Measurements from ENCODE around the gene LRTM2.
A peak's percentile ranks its signal among the peaks of the same experiment; 100 is the strongest.

The LRTM2 gene

GRCh38 chr12:1820191-1820895, at the start of gene LRTM2:
LRTM2 (plus strand) TSS chr12:1820565; CDS start chr12:1828149, 7,584 bp downstream.
- no peak for DNase-seq

DNA sequence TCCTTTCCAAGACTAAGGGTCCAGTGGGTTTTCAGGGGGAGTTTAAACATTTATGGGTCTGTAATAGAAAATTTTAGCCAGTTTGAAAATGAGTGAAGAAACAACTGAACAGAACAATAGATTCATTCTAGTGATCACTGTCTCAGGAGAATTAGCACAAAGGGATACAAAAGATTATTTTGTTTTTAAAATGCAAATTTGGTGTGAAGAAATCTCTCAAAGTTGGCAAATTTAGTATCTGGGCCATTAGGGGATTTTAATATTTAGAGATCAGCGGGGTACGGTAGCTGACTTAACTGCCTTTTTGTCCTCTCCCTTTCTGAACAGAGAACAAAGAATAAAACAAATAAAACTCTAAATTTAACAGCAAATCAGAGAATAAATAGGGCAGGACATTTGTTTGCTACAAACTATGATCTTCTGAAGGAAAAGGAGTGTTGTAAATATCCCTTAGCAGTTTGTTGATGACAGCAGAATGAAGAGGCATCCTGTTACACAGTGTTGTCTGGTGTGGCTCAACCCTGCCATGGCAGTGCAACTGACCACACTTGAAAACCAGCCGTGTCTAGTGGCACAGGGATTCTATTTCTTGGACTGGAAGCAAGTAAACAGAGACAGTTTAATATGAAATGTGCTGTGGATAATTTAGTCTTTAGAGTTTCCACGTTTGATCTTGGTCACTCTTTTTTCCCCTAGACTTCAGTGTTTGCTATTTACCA, 46.3 kb upstream of the LRTM2 start:
- DNase-seq = no peak

DNA sequence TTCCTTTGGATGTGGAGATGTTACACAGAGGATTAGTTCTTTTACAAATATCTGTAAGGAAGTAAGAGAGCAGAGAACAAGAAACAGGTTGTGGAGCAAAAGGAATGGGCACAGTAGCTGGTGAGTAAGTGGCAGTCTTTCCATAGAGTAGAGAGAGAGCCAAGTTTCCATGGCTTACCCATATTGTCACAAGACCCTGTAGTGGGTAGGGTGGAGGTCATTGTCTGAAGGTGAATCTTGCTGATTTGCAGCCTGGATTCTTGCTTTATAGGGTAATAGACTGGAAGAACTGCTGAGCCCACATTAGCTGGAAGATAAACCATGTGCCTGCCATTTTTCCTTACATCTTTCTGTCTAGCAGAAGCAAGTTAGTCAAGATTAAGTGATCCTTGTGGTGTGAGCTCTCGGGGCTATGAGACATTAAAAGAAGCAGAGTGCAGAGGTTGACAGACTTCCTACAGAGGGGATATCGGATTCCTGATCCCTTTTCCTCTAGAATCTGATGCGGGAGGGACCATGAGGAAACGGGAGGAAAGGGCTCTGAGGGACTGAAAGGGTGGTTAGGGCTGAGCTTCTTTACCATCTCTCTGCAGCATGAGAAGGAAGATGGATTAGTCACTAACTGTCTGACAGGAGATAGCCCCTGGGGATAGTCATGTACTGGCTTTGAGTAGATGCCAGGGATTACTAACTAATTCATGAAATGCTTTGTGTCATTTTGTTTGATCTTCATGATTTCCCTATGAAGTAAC, 44.0 kb upstream of the LRTM2 start:
- DNase-seq = no peak

- DNase-seq = no peak
These were observed 42.6 kb upstream of the LRTM2 start for GRCh38 chr12:1777798-1778197.

DNA sequence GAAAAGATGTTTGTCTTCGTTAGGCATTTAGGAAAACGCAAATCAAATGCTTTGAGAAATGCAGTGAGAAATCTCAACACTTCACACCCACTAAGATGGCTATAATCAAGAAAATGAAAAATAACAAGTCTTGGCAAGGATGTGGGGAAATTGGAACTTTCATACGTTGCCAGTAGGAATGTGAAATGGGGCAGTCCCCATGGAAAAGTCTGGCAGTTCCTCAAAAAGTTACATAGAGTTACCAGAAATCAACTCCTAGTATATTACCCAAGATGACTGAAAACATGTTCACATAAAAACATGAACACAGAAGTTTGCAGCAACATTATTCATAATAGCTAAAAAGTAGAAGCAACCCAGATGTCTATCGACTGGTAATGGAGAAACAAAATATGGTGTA, 41.5 kb upstream of the LRTM2 start:
- DNase-seq = no peak

DNA sequence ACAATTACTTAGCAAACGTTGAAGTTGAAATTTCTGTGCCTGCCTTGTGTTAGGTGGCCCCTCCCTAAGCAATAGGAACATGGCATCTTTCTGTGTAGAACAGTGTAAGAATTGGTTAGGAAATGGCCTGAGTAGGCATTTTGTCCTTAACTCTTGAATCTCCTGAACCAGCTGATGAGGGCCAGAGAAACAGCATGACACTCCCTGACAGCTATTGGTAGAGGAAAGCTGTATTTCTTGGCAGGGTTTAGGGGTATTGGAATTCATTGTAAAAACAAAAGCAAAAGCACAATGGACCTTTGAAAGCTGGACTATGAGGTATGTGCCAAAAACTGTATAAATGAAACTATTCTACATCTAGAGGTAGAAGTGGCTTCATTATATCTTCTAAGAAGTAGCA, 40.6 kb upstream of the LRTM2 start:
- DNase-seq = no peak

DNA sequence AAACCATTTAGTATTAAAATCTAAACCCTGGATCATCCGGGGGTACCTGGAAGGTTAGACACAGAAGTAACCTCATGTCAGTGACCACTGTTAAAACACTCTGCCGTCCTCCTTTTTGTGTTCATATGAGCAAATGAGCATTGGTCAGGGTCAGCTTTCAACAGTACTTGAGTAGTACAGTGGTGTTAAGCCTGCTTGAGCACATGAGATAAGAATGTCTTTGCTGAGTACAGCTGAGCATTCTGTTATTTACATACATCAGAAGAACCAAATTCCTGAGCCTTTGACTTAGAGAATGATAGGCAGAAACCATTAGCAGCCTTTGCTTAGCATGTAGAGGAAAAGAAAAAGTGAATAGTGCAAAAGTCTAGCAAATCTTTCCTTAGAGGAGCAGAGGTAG, 38.6 kb upstream of the LRTM2 start:
- DNase-seq = no peak

- DNase-seq = no peak
These were observed 38.1 kb upstream of the LRTM2 start for GRCh38 chr12:1782215-1782614.

GRCh38 chr12:1787714-1788113, 32.7 kb upstream of the LRTM2 start:
- DNase-seq = no peak

DNA sequence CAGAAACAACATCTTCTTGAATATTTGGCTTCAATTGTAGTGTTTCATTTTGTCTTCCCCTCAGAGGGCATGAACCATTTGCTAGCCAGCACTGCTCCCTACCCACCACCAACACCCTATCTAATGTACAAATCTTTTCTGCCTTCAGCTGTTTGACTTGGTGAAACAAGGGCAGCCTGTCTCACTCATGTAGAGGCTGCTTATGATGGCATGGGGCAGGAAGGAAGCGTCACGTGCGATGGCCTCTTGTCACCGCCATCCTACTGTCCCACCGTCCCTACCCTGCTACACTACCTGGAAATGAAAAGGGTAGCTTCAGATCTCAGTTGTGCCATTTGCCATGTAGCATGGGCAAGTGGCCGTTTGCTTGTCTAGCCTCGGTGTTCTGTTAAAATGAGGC, 29.9 kb upstream of the LRTM2 start:
- DNase-seq = no peak

DNA sequence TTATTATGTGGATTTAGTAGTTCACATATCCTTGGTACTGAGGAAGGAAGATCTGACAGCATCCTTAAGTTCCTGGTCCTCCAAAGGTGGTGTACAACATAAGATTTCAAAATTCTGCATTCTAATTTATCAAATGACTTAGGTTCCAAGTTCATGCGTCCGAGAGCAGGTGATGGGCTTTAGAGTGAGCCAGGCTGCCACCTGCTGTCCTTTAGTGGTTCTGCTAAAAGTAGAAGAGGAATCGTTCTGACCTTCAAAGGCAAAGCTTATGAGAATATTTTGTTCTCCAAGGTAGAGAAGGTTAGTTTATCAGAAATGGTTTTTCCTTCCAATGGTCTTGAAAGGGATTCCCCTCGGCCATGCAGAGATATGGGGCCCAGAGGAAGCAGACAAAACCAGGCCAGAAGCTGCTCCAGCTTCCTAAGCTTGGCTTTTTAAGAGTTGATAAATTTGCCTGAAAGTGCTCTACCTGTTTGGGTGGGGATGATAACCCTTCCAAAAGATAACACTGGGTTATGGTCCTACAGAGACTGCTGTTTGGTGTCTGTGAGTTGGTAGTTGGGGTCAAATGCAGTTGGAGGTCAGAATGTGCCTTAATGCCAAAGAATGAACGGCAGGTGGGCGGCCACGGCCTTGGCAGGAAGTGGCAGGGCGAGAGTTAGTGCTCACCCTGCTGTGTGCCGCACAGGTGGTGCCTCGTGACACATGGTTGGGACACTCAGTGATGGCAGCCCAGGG, 29.1 kb upstream of the LRTM2 start:
- DNase-seq = peak; percentile 58

- no peak for DNase-seq
These were observed 28.0 kb upstream of the LRTM2 start for GRCh38 chr12:1792406-1792805.

DNA sequence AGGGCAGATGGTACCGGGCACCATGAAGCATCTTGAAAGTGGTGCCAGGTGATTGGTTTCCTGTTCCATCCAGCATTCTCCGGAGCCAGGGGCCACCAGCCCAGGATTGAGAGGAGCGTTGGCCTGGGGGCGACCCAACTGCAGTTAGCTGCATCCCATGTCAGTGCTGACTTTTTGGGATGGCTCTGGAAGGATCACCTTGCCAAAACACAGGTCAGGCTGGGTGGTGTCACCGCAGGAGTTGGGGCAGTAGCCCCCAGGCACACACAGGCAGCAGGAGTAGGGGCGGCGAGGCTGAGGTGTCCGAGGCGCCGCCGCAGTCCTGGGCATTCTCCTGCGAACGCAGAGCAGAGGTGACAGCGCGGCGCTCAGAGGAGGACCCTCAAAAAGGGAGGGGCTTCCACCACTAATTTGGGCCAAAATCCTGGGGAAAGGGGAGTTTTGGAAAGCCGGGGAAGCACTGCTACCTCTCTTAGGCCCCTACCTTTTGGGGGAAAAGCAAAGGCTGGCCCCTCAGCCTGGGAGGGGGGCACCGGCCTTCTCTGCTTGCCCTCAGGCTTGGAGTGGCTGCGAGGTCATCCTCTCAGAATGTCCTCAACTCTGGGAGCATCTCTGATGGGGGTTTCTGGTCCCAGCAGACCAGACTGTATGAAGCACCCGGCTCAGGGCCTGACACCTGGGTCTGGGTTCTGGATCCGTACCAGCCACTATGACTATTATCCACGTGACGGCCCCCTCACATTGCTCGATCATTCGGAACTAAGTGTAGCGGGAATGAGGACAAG, 26.7 kb upstream of the LRTM2 start:
- DNase-seq = no peak

- DNase-seq = no peak
These were observed 25.8 kb upstream of the LRTM2 start for GRCh38 chr12:1794440-1795090.

GRCh38 chr12:1795221-1795784, 25.1 kb upstream of the LRTM2 start:
- DNase-seq = no peak

- peak; percentile 94 for DNase-seq
These were observed 24.4 kb upstream of the LRTM2 start for GRCh38 chr12:1795785-1796514.

GRCh38 chr12:1796515-1797010, 23.8 kb upstream of the LRTM2 start:
- peak; percentile 8 for DNase-seq

- DNase-seq = peak; percentile 21
These were observed 23.1 kb upstream of the LRTM2 start for GRCh38 chr12:1797011-1797901.

- DNase-seq = no peak
These were observed 22.2 kb upstream of the LRTM2 start for GRCh38 chr12:1797991-1798640.

Data from NCI-H774 (cell line).